ENCODE data around the gene DNMT3A. TPM values are rescaled to one million over a fixed set of nuclear protein-coding genes. Genes with fewer than 3 reads are reported as not detected.
A peak's percentile ranks its signal among the peaks of the same experiment; 100 is the strongest.

DNMT3A gene
- total RNA-seq, 4 donors from 2014 or later = 16.1 to 33.7 (median 21.0) TPM

DNA sequence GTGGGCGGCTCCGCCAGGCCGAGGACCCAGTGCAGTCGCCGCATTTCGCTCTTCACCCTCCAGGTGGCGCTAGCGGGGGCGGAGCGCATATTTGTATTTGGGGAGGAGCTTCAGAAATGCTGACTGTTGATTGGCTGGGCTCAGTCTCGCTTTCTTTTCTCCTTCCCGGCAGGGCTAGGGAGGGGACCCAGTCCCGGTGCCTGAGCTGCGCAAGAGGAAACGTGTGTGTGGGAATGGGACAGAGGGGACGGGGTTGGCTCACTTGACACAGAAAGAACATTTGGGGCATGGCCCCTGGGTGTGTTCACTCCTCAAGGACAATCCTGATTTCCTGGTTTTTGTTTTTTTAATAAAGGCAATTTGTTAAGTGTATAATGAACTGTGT lies 20.3 kb upstream of the DNMT3A start:
- TF ChIP-seq CTCF (IDR thresholded peaks at IDR 0.05) = peak; percentile 95 to 98 (median 97)
- no peak for TF ChIP-seq EP300 (IDR thresholded peaks at IDR 0.05; ENCODE audit: low read depth)
- TF ChIP-seq POLR2AphosphoS5 (IDR thresholded peaks at IDR 0.05) = peak; percentile 90 to 95 (median 95)
- peak; percentile 78 for TF ChIP-seq POLR2A (IDR thresholded peaks at IDR 0.05)
- intact Hi-C loops (cut with DNase I; ENCODE audit: low total_unique reads) = loop anchor here (10.0 kb wide), 1 partner anchor 163 kb away; no protein-coding TSS in a partner anchor
- 1% methylated on average over 15 of the region's 16 CpGs; no CpG with 5 or more reads in 1 of the 2 donors for whole genome bisulfite sequencing, 2 donors (ENCODE audit: low coverage in 1 of 2)
- in situ Hi-C loops (cut with MboI; ENCODE audit: low pct_ligation_motif_present in 1 of 4, low pct_unique_long_range_greater_than_20kb in 1 of 4, low sequenced_read_pairs in 3 of 4) = loop anchor here in 2 of 4 donors (25.0 kb wide), 1 partner anchor 150 kb away; no protein-coding TSS in a partner anchor
- Histone ChIP-seq H3K27ac (peak overlapping the region; percentile 66 to 79 (median 72)), H3K27me3 (no peaks in the 10 kb centered on the region), H3K4me1 (peaks cover 3 to 13% (median 10%) of the 10 kb centered on the region in 4 donors), H3K9me3 (no peaks in the 10 kb centered on the region), H3K36me3 (no peaks in the 10 kb centered on the region), H3K4me3 (peak overlapping the region; percentile 8 to 48 (median 28))
- DNase-seq = peak; percentile 94

DNA sequence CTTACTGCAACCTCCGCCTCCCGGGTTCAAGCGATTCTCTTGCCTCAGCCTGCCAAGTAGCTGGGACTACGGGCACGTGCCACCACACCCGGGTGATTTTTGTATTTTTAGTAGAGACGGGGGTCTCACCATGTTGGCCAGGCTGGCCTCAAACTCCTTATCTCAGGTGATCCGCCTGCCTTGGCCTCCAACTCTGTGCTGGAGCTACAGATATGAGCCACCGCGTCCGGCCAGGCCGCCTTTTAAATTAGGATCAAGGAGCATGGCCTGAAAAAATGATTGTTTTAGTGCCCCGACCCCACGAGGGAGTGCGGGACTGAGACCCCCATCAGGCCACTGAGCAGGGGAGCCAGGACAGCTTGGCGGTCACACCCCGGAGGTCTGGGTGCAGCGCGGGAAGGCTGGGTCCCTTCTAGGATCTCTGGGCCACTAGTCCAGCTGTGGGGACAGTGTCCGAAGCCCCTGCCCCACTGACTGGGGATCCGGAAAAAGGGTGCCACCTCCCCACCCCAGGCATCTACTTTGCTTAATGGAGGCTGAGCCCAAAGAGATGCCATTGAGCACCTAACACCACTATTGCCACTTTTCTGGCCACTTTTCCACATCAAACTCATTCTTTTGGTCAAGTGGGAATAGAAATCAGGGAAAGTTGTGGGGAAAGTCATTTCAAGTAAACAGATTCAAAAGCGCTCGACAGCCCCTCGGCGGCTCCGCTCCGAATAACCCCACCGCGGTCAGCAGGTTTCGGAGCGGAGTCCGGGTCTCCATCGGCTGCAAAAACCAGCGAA lies 19.7 kb upstream of the DNMT3A start:
- peak overlapping the region in 2 of 4 donors; percentile 24 to 48 for H3K4me3 ChIP-seq
- no peaks in the 10 kb centered on the region for H3K27me3 ChIP-seq
- TF ChIP-seq EP300 (IDR thresholded peaks at IDR 0.05; ENCODE audit: low read depth) = no peak
- TF ChIP-seq CTCF (IDR thresholded peaks at IDR 0.05) = no peak
- no peak for TF ChIP-seq POLR2AphosphoS5 (IDR thresholded peaks at IDR 0.05)
- H3K36me3 ChIP-seq = no peaks in the 10 kb centered on the region
- peak overlapping the region in 3 of 4 donors; percentile 66 to 79 (median 68) for H3K27ac ChIP-seq
- 56 to 60% methylated on average over 1 to 34 of the region's 34 CpGs for whole genome bisulfite sequencing, 2 donors (ENCODE audit: low coverage in 1 of 2)
- no peak for DNase-seq
- H3K9me3 ChIP-seq = no peaks in the 10 kb centered on the region
- in situ Hi-C loops (cut with MboI; ENCODE audit: low pct_ligation_motif_present in 1 of 4, low pct_unique_long_range_greater_than_20kb in 1 of 4, low sequenced_read_pairs in 3 of 4) = loop anchor here in 2 of 4 donors (25.0 kb wide), 1 partner anchor 151 kb away; no protein-coding TSS in a partner anchor
- intact Hi-C loops (cut with DNase I; ENCODE audit: low total_unique reads) = loop anchor here (10.0 kb wide), 1 partner anchor 163 kb away; no protein-coding TSS in a partner anchor
- H3K4me1 ChIP-seq = peaks cover 3 to 13% (median 10%) of the 10 kb centered on the region in 4 donors

- no peak for DNase-seq
- Histone ChIP-seq H3K4me3 (no peak overlapping the region), H3K27me3 (no peaks in the 10 kb centered on the region), H3K36me3 (no peaks in the 10 kb centered on the region), H3K27ac (no peak overlapping the region), H3K4me1 (peaks cover 3 to 13% (median 10%) of the 10 kb centered on the region in 4 donors), H3K9me3 (no peaks in the 10 kb centered on the region)
- 80 to 85% methylated on average over 2 to 8 of the region's 8 CpGs for whole genome bisulfite sequencing, 2 donors (ENCODE audit: low coverage in 1 of 2)
- TF ChIP-seq POLR2A (IDR thresholded peaks at IDR 0.05) (no peak), CTCF (IDR thresholded peaks at IDR 0.05) (no peak), EP300 (IDR thresholded peaks at IDR 0.05; ENCODE audit: low read depth) (no peak), POLR2AphosphoS5 (IDR thresholded peaks at IDR 0.05) (no peak)
- intact Hi-C loops (cut with DNase I; ENCODE audit: low total_unique reads) (no loop called here), in situ Hi-C loops (cut with MboI; ENCODE audit: low pct_ligation_motif_present in 1 of 4, low pct_unique_long_range_greater_than_20kb in 1 of 4, low sequenced_read_pairs in 3 of 4) (loop anchor here in 2 of 4 donors (25.0 kb wide), 1 partner anchor 153 kb away; no protein-coding TSS in a partner anchor)
These were observed 17.1 kb upstream of the DNMT3A start for GRCh38 chr2:25358836-25359235.

- intact Hi-C loops (cut with DNase I; ENCODE audit: low total_unique reads) = no loop called here
- WGBS, 2 donors (ENCODE audit: low coverage in 1 of 2) = 96% methylated on average over 6 of the region's 6 CpGs; no CpG with 5 or more reads in 1 of the 2 donors
- H3K9me3 ChIP-seq = no peaks in the 10 kb centered on the region
- H3K27me3 ChIP-seq = no peaks in the 10 kb centered on the region
- no peak overlapping the region for H3K4me3 ChIP-seq
- no peak for DNase-seq
- no peaks in the 10 kb centered on the region for H3K36me3 ChIP-seq
- peaks cover 3 to 13% (median 10%) of the 10 kb centered on the region in 4 donors for H3K4me1 ChIP-seq
- in situ Hi-C loops (cut with MboI; ENCODE audit: low pct_ligation_motif_present in 1 of 4, low pct_unique_long_range_greater_than_20kb in 1 of 4, low sequenced_read_pairs in 3 of 4) = loop anchor here in 2 of 4 donors (25.0 kb wide), 1 partner anchor 154 kb away; no protein-coding TSS in a partner anchor
- H3K27ac ChIP-seq = no peak overlapping the region
- TF ChIP-seq POLR2A (IDR thresholded peaks at IDR 0.05) (no peak), POLR2AphosphoS5 (IDR thresholded peaks at IDR 0.05) (no peak), CTCF (IDR thresholded peaks at IDR 0.05) (no peak), EP300 (IDR thresholded peaks at IDR 0.05; ENCODE audit: low read depth) (no peak)
These were observed 16.6 kb upstream of the DNMT3A start for GRCh38 chr2:25358249-25358815.
